Body of pancreas (tissue), 4 donors: ENCODE measurements around the gene UFL1. TPM values are rescaled to one million over a fixed set of nuclear protein-coding genes. Genes with fewer than 3 reads are reported as not detected.

Experiments
- ATAC-seq: fragments of 150-250 bp; one replicate; pipeline ENCODE4 v1.9.1; 2016
- DNase-seq, 4 donors: peaks; one replicate each; pipeline ENCODE4 v3.0.0-alpha.2; 2019
- H3K27ac ChIP-seq, 4 donors: fragments of 200-600 bp; sonication (generic); 1 replicate in 3 of 4; 2 replicates in 1 of 4; pipeline versions ENCODE4 v1.5.1 to v1.6.1; 2016 to 2019; ENCODE audit warnings: mild to moderate bottlenecking in 1 of 4, mixed read lengths in 1 of 4, moderate library complexity in 1 of 4
- H3K27me3 ChIP-seq, 2 donors: fragments of 200-600 bp; sonication (generic); one replicate each; pipeline ENCODE4 v1.6.0; 2016; ENCODE audit warnings: mild to moderate bottlenecking in 1 of 2
- H3K36me3 ChIP-seq, 2 donors: fragments of 200-600 bp; sonication (generic); replicated peaks in 1 of 2; 2 replicates each; pipeline ENCODE4 v1.5.1; 2016; ENCODE audit warnings: low read depth in 2 of 2; ENCODE audit not compliant: insufficient read depth in 1 of 2
- H3K4me1 ChIP-seq: fragments of 200-600 bp; sonication (generic); one replicate; pipeline ENCODE4 v1.6.0; 2016
- H3K4me3 ChIP-seq, 2 donors: fragments of 200-600 bp; sonication (generic); 1 replicate in 1 of 2; 2 replicates in 1 of 2; pipeline ENCODE4 v1.5.1; 2016 to 2019
- H3K9me3 ChIP-seq, 3 donors: fragments of 200-600 bp; sonication (generic); 1 replicate in 2 of 3; 2 replicates in 1 of 3; pipeline ENCODE4 v1.5.1; 2016
- CTCF ChIP-seq, 7 experiments: fragments of 450-650 bp in 4 of 7; fragments of 200-600 bp in 3 of 7; sonication (generic) in 3 of 7; IDR thresholded peaks; one replicate each; pipeline ENCODE4 v1.5.1; 2016 to 2019; ENCODE audit warnings: antibody characterized with exemption in 7 of 7
- POLR2A ChIP-seq, 3 donors: fragments of 450-650 bp; IDR thresholded peaks; one replicate each; pipeline ENCODE4 v1.6.1; 2016; ENCODE audit warnings: antibody characterized with exemption in 3 of 3, mild to moderate bottlenecking in 2 of 3
- WGBS, 2 donors: methylation state at CpG; one replicate each; pipeline ENCODE4 v1.1.5; 2017; 5-methylcytosine and 5-hydroxymethylcytosine counted together
- intact Hi-C: fragments of 100-400 bp; cut with DNase I; formaldehyde crosslinking; loops from one replicate; pipeline ENCODE4 v1.15.1; 2023
- total RNA-seq, 2 donors: library from RNA; depleted of rRNA; stranded (reverse); fragments of >200 nt; gene quantifications; one replicate each; pipeline ENCODE4 v1.1.0, GENCODE V29; 2016

Gene UFL1
- total RNA-seq, 2 donors from 2014 or later, result 15.5 to 21.0 TPM

GRCh38 chr6:96502915-96503314 lies 18.7 kb upstream of the UFL1 start:
- Histone ChIP-seq H3K9me3 (peaks cover 0 to 7% (median 2%) of the 10 kb centered on the region in 3 donors), H3K36me3 (no peaks in the 10 kb centered on the region), H3K27me3 (no peaks in the 10 kb centered on the region), H3K27ac (no peak overlapping the region), H3K4me1 (no peaks in the 10 kb centered on the region), H3K4me3 (no peak overlapping the region)
- intact Hi-C loops, result no loop called here
- TF ChIP-seq POLR2A (IDR thresholded peaks at IDR 0.05) (no peak), CTCF (IDR thresholded peaks at IDR 0.05) (no peak)
- no peak for ATAC-seq
- DNase-seq, result no peak
- WGBS, 2 donors, result 92 to 100% methylated on average over 1 of the region's 1 CpG

- H3K36me3 ChIP-seq, result no peaks in the 10 kb centered on the region
- ATAC-seq, result no peak
- no peak overlapping the region for H3K4me3 ChIP-seq
- intact Hi-C loops, result no loop called here
- no peak overlapping the region for H3K27ac ChIP-seq
- H3K9me3 ChIP-seq, result peaks cover 0 to 8% (median 0%) of the 10 kb centered on the region in 3 donors
- H3K4me1 ChIP-seq, result no peaks in the 10 kb centered on the region
- WGBS, 2 donors, result 57 to 74% methylated on average over 2 of the region's 2 CpGs
- TF ChIP-seq CTCF (IDR thresholded peaks at IDR 0.05) (no peak), POLR2A (IDR thresholded peaks at IDR 0.05) (no peak)
- no peak for DNase-seq
- no peaks in the 10 kb centered on the region for H3K27me3 ChIP-seq
These were observed 16.2 kb upstream of the UFL1 start for GRCh38 chr6:96505363-96505762.

- Histone ChIP-seq H3K36me3 (no peaks in the 10 kb centered on the region), H3K4me3 (no peak overlapping the region), H3K27me3 (no peaks in the 10 kb centered on the region), H3K4me1 (no peaks in the 10 kb centered on the region), H3K27ac (no peak overlapping the region), H3K9me3 (peaks cover 0 to 8% (median 0%) of the 10 kb centered on the region in 3 donors)
- no peak for ATAC-seq
- WGBS, 2 donors, result 73 to 74% methylated on average over 2 of the region's 2 CpGs
- DNase-seq, result no peak
- no peak for TF ChIP-seq POLR2A (IDR thresholded peaks at IDR 0.05)
- TF ChIP-seq CTCF (IDR thresholded peaks at IDR 0.05), result no peak
- intact Hi-C loops, result no loop called here
These were observed 12.3 kb upstream of the UFL1 start for GRCh38 chr6:96509281-96509680.

- Histone ChIP-seq H3K9me3 (no peaks in the 10 kb centered on the region), H3K27ac (peak overlapping the region; percentile 18 to 97 (median 96)), H3K36me3 (no peaks in the 10 kb centered on the region), H3K4me3 (peak overlapping the region in 1 of 2 donors; percentile 41), H3K27me3 (no peaks in the 10 kb centered on the region), H3K4me1 (peaks cover 33% of the 10 kb centered on the region)
- TF ChIP-seq POLR2A (IDR thresholded peaks at IDR 0.05), result peak; percentile 10 to 39 (median 10)
- TF ChIP-seq CTCF (IDR thresholded peaks at IDR 0.05), result no peak
- ATAC-seq (peak; percentile 61), DNase-seq (peak; percentile 54 to 74 (median 72))
- intact Hi-C loops, result no loop called here
- 15 to 27% methylated on average over 6 of the region's 6 CpGs for WGBS, 2 donors
These were observed 1.2 kb upstream of the UFL1 start for GRCh38 chr6:96520171-96521115.
